DMS153 treated with DMSO at 0.1 percent for 48 hours (cell line): ENCODE results near the gene KLHDC7B.

Experiments
- DNase-seq: peaks from one replicate; lab custom pipeline; 2025; ENCODE audit not compliant: unreplicated experiment; lab: John Stamatoyannopoulos, UW

The KLHDC7B gene

GRCh38 chr22:50585238-50585637 lies 39.5 kb downstream of the KLHDC7B start:
- DNase-seq, result no peak

GRCh38 chr22:50585781-50586180 lies 40.1 kb downstream of the KLHDC7B start:
- no peak for DNase-seq

GRCh38 chr22:50586416-50586815 lies 40.7 kb downstream of the KLHDC7B start:
- DNase-seq, result no peak

GRCh38 chr22:50587407-50587806 lies 41.7 kb downstream of the KLHDC7B start:
- DNase-seq, result no peak

- no peak for DNase-seq
Measured at GRCh38 chr22:50595189-50595588, 49.5 kb downstream of the KLHDC7B start.

GRCh38 chr22:50597097-50597496 lies 51.4 kb downstream of the KLHDC7B start:
- DNase-seq, result no peak

GRCh38 chr22:50599816-50600455 lies 54.2 kb downstream of the KLHDC7B start:
- DNase-seq, result no peak

GRCh38 chr22:50600538-50600937 lies 54.8 kb downstream of the KLHDC7B start, which contains the start of gene MAPK8IP2:
Gene MAPK8IP2, plus strand, starts transcription at chr22:50600793. Its CDS starts 26 bp downstream, at chr22:50600819.
- DNase-seq, result no peak
